ENCODE measurements around the gene ALLC.

ALLC gene

DNA sequence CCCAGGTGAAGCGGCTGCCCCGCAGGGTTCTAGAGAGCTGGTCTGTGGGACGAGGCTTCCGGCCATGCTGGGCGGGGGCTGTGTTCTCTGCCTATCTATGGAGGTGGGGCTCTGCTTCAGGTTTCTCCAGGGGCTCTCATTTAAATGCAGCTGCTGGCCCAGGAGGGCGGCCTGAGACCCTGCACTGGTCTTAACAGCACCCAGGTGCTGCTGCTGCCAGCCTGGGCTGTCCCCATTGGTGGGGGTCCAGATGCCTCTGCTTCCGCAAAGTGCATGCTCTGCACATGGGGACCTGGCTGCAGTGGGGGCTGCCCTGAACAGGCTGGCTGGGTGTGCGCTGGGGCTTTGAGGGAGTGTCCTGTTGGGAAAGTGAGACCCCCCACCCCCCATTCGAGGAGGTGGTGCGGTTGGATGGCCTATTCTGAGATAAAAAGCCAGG, 29.7 kb upstream of the ALLC start:
- TF ChIP-seq, protein P1, sequence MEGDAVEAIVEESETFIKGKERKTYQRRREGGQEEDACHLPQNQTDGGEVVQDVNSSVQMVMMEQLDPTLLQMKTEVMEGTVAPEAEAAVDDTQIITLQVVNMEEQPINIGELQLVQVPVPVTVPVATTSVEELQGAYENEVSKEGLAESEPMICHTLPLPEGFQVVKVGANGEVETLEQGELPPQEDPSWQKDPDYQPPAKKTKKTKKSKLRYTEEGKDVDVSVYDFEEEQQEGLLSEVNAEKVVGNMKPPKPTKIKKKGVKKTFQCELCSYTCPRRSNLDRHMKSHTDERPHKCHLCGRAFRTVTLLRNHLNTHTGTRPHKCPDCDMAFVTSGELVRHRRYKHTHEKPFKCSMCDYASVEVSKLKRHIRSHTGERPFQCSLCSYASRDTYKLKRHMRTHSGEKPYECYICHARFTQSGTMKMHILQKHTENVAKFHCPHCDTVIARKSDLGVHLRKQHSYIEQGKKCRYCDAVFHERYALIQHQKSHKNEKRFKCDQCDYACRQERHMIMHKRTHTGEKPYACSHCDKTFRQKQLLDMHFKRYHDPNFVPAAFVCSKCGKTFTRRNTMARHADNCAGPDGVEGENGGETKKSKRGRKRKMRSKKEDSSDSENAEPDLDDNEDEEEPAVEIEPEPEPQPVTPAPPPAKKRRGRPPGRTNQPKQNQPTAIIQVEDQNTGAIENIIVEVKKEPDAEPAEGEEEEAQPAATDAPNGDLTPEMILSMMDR (IDR thresholded peaks at IDR 0.05; ENCODE audit: low read depth, low read length): no peak
- H3K4me3 ChIP-seq (ENCODE audit: low read depth, low read length): no peak overlapping the region

DNA sequence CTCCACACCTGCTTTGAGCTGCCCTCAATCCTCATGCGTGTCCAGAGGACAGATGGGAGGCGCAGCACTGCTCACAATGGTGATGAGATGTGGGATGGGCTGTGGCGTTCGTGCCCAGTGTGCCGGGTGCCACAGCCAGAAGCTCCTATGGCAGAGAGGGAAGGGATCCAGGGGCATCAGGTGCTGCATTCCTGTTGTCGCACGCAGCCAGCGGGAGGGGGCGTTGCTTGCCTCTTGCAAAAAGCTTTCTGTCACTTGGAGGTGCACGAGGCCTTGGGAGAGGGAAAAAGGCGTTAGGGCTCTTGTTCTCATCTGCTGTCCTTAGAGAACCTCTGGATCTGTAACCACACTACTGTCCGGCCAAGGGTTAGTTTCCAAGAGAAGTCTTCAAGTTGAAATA, 29.2 kb upstream of the ALLC start:
- H3K4me3 ChIP-seq (ENCODE audit: low read depth, low read length): no peak overlapping the region
- TF ChIP-seq, protein P1 (IDR thresholded peaks at IDR 0.05; ENCODE audit: low read depth, low read length): no peak

DNA sequence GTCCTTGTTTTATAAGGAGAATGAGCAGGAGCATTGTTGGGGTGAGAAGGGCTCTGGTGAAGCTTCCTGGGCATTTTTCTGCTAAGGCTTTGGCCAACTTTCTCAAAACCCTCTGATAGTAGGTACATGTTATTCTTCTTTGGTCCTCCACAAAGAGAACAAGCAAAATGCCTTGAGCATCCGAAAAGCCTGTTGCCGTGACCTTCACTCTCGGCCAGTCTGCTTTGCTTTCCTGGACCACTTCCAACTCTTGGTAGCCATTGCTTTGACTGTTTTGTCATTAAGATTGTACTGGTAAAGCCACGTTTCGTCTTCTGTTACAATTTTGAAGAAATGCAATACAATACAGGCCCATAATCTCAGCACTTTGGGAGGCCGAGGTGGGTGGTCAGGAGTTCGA, 27.4 kb upstream of the ALLC start:
- H3K4me3 ChIP-seq (ENCODE audit: low read depth, low read length): no peak overlapping the region
- TF ChIP-seq, protein P1 (IDR thresholded peaks at IDR 0.05; ENCODE audit: low read depth, low read length): no peak

DNA sequence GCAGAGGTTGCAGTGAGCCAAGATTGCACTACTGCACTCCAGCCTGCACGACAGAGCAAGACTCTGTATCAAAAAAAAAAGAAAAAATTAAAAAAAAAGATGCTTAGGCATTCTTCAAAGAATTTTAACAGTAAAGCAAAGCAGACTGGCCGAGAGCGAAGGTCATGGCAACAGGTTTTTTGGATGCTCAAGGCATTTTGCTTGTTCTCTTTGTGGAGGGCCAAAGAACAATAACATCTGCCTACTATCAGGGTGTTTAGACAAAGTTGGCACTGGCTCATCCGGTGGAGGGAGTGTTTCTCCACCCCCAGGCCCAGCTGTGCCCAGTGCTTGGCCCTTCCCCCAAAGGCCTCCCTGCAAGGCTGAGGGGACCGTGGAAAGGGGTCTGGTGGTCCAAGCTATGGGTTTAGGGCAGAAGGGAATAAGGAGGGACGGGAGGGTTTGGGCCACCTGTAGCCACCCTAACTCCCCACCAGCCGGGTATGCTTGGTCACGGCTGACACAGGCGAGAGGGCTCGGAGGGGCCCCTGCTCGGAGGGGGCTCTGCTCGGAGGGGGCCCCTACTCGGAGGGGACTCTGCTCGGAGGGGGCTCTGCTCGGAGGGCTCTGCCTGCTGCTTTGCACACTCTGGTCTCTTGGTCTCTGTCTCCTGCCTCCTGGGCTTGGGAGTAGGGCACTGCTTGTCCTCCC, 26.7 kb upstream of the ALLC start:
- H3K4me3 ChIP-seq (ENCODE audit: low read depth, low read length): no peak overlapping the region
- TF ChIP-seq, protein P1 (IDR thresholded peaks at IDR 0.05; ENCODE audit: low read depth, low read length): no peak

GRCh38 chr2:3631851-3632659, 25.9 kb upstream of the ALLC start:
- TF ChIP-seq, protein P1 (IDR thresholded peaks at IDR 0.05; ENCODE audit: low read depth, low read length): no peak

GRCh38 chr2:3633089-3633981, 24.7 kb upstream of the ALLC start:
- H3K4me3 ChIP-seq (ENCODE audit: low read depth, low read length): no peak overlapping the region

More at GRCh38 chr2:3631851-3632659, 25.9 kb upstream of the ALLC start:
- H3K4me3 ChIP-seq (ENCODE audit: low read depth, low read length): no peak overlapping the region

More at GRCh38 chr2:3633089-3633981, 24.7 kb upstream of the ALLC start:
- TF ChIP-seq, protein P1 (IDR thresholded peaks at IDR 0.05; ENCODE audit: low read depth, low read length): no peak

All from WI38 (cell line).